HG03066 (cell line): Measurements from ENCODE around the gene C1orf21.

Experiments used
- ATAC-seq: cut with Tn5 transposase; IDR thresholded peaks from one replicate; pipeline ENCODE4 v1.9.1; 2021; ENCODE audit warnings: low read depth; ENCODE audit not compliant: unreplicated experiment

C1orf21 gene

DNA sequence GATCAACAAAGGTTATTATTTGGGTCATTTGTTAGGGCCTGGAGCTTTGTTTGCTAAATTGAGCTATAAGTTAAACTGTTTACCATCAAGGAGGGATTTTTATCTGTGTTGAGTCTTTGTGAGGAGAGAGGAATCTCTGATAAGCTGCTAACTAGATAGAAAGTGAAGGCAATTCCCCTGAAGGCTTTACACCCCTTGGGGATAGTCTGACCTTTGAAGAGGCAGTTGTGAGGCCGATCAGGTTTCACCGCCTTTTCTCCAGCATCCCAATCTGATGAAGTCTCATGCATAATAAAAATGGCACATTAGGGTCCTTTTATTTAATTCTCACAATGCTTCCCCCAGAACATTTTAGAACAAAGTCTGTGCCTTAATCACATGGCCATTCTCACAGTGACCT is 21.8 kb downstream of the C1orf21 start:
- ATAC-seq = no peak

- ATAC-seq = no peak
Observed at GRCh38 chr1:184409011-184409410, 22.2 kb downstream of the C1orf21 start.

DNA sequence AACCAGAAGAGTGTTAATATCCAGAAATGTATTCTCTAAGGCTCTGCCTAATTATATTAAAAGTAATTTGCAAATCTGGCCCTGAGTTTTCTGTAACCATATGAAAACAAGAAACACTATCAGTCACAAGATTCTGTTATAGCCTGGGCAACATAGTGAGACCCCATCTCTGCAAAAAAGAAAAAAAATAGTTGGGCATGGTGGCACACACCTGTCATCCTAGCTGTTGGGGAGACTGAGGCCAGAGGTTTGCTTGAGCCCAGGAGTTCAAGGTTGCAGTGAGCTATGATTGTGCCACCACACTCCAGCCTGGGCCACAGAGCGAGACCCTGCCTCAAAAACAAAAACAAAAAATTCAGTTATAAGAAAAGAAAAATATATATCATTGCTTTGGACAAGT is 25.6 kb downstream of the C1orf21 start:
- ATAC-seq = no peak

DNA sequence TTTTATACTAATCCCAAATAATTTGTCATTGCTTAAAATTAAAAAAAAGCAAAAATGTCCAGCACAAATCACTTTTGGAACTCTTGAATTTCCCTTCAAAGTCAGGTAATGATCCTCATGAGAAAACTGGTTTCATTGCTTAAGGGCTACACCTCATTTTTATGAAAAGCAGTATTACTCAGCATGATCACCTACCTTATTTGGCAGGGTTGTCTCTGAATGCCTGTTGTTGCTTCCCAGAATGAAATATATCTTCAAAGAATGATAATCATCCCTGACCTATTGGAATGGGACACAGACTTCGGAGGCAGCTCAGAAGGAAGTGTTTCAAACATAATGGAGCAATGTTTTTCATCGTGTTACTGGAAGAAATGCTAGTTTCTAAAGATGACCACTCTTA is 29.7 kb downstream of the C1orf21 start:
- no peak for ATAC-seq

DNA sequence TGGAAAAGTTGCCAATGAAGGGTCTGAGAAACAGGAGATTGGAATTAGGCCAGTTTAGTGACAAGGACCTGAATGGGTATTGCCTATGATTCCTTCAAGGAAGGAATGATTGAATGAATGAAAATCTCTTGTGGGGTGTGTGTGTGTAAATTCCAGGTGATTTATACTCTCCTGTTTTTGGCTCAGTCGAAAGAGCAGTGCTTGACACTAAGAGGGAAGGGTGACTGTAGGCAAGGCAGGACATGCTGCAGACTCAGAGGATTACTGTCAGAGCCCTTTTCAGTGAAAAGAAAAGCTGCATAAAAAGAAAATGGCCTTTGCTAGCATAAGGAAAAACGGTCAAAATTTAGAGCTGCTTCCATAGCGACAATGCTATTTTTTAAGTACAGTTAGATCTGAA is 30.1 kb downstream of the C1orf21 start:
- no peak for ATAC-seq

DNA sequence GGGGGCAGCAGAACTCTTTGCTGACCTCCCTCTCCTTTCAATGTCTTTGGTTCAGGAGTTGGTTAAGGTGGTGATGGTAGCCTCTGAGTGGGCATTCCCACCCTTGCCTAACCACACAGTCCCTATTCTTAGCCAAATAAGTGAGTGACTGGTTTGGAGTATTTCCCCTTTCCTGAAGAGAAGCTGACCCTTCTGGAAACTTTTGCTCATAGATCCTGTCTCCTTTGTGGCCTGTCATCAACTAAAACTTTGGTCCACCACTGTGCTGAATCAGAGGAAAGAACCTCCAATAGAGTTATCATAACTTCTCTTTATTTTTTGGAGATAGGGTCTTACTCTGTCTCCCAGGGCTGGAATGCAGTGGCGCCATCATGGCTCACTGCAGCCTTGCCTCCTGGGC is 31.1 kb downstream of the C1orf21 start:
- ATAC-seq = no peak

- ATAC-seq = no peak
Observed at GRCh38 chr1:184418652-184419349, 32.0 kb downstream of the C1orf21 start.

GRCh38 chr1:184419350-184420161 is 32.7 kb downstream of the C1orf21 start:
- no peak for ATAC-seq

GRCh38 chr1:184422490-184423233 is 35.8 kb downstream of the C1orf21 start:
- no peak for ATAC-seq

DNA sequence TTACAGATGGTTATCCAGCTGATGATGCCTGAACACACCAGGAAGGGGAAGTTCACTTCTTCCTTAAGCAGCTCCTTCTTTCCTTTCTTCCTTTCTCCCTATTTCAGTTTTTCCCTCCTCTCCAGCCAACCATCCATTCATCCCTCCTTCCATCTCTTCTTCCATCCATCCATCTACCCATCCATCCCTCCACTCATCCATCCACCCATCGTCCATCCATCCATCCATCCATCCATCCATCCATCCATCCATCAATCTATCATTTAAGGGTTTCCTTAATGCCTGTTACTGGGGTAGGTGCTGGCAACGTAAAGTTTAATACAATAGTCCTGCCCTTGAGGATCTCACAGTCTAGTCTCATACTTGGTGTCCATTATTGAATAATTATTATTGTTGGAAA is 36.8 kb downstream of the C1orf21 start:
- ATAC-seq = no peak

GRCh38 chr1:184424157-184424556 is 37.3 kb downstream of the C1orf21 start:
- no peak for ATAC-seq

DNA sequence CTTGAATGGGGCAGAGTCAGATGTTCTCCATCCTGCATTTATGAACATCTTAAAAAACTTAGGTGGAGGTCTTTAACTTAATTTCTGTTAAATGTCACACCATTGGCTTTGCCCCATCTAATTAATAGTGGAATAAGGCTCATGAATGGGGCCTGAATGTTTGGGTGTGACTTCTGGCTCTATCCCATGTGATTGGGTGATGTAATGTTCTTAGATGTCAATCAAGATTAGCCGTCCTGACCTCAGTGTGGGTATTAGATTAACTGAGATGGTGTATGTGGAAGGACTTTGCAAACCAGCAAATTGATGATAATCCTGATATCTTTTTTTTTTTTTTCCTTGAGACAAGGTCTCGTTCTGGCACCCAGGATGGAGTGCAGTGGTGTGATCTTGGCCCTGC is 38.1 kb downstream of the C1orf21 start:
- no peak for ATAC-seq

- ATAC-seq = no peak
Observed at GRCh38 chr1:184425449-184426277, 38.8 kb downstream of the C1orf21 start.

DNA sequence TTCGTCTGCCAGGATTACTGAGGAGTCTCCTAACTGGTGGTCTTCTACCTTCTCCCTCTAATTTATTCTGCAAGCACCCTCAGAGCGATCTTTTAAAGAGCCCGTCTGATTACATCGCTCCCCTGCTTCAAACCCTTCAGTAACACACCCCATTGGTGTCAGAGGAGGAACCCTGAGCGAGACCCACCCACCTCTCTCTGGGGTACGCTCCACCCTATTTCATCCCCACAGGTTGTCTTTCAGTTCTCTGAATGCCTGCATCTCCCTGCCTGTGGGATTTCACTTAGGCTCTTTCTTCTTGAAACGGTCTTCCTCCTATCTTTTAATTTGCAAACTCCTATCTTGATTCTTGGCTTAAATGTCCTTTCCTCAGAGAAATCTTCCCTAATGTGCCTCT is 39.4 kb downstream of the C1orf21 start:
- ATAC-seq = no peak

GRCh38 chr1:184427722-184428121 is 40.9 kb downstream of the C1orf21 start:
- ATAC-seq = no peak

GRCh38 chr1:184428604-184429003 is 41.8 kb downstream of the C1orf21 start:
- no peak for ATAC-seq

GRCh38 chr1:184429335-184429734 is 42.5 kb downstream of the C1orf21 start:
- ATAC-seq = no peak

- ATAC-seq = no peak
Observed at GRCh38 chr1:184433956-184434502, 47.2 kb downstream of the C1orf21 start.

DNA sequence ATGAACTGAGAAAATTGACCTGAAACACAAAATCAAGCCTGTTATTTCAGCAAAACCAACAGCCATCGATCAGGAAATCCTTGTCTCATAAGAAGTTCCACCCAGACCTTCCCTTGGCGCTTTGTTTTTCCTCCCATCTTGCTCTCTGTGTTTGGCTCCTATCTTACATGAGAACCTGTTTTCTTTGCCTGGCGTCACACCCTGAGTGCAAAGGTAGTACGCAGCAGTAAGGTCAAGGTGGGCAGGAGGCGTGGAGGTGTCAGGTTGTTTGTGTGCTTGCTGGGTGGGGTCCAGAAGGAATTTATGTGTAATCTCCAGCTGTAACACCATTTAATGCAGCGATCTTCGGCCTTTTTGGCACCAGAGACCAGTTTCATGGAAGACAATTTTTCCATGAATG is 50.5 kb downstream of the C1orf21 start:
- no peak for ATAC-seq

DNA sequence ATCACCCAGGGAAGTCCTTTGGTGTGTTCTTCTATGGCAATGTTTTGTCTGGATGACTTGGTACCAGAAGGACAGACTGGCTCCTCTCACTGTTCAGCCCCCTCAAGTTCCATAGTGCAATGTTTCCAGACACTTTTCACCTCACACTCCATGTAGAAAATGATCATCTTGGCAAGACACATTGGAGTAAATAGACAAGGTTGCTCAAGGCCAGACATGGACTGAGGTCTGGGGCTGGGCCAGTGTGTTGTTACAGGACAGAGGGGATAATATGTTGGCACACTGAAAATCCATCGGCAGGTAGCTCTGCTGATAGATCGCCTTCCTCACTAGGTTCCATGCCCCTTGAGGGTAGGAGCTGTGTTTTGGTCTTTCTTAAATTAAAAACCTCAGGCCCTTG is 51.5 kb downstream of the C1orf21 start:
- ATAC-seq = no peak
